ENCODE measurements around the gene P3H4.

GRCh38 chr17:41800601-41801373 is 11.0 kb downstream of the P3H4 start:
- TF ChIP-seq CTCF (IDR thresholded peaks at IDR 0.05) (no peak), POLR2A (IDR thresholded peaks at IDR 0.05) (no peak)

All from right lobe of liver (tissue), 4 donors.